NCI-H345 (cell line): ENCODE results near the gene NCL.
"Not testable (repeated sequence)": the region's sequence is repeated elsewhere in the genome, so short reads cannot be mapped to it uniquely, and the experiment has no call there.

ENCODE experiments used
- DNase-seq: peaks from one replicate; lab custom pipeline; 2025; lab: John Stamatoyannopoulos, UW

Gene NCL

GRCh38 chr2:231405601-231406367 is 58.5 kb downstream of the NCL start:
- not testable (repeated sequence) for DNase-seq

- DNase-seq, result not testable (repeated sequence)
These were observed 60.1 kb downstream of the NCL start for GRCh38 chr2:231404183-231404578.
